ENCODE results near the gene PCDHGC5. TPM values are rescaled to one million over a fixed set of nuclear protein-coding genes. Genes with fewer than 3 reads are reported as not detected.

PCDHGC5 gene
- total RNA-seq, 1 experiment from 2014 or later, result 0.61 TPM

GRCh38 chr5:141524604-141525597, 36.0 kb downstream of the PCDHGC5 start:
- ChIA-PET CTCF (interaction anchor here (0.6 to 15.4 kb wide), 63 partner anchors 9 to 1124 kb away, joined by 3 to 191 read pairs (median 4); partner anchors contain the start of genes PCDHA4, PCDHB10, PCDHB11 and PCDHB14), POLR2A (interaction anchor here (0.5 to 13.3 kb wide), 17 partner anchors 10 to 524 kb away, joined by 3 to 167 read pairs (median 3); partner anchors contain the start of genes DELE1, PCDHB14, PCDHGC3 and TAF7)
- no peaks in the 10 kb centered on the region for H3K9me3 Mint-ChIP-seq (ENCODE audit: unreplicated experiment)
- peak overlapping the region; percentile 60 for H3K27ac Mint-ChIP-seq (ENCODE audit: low read depth, unreplicated experiment)
- BruUV-seq (replicated peaks), result no TSS peak
- peaks cover 80% of the 10 kb centered on the region for H3K36me3 Mint-ChIP-seq (ENCODE audit: insufficient read depth, unreplicated experiment)
- peaks cover 45% of the 10 kb centered on the region for H3K4me1 Mint-ChIP-seq (ENCODE audit: insufficient read depth, unreplicated experiment)
- no peak overlapping the region for H3K4me3 Mint-ChIP-seq (ENCODE audit: unreplicated experiment)
- peak; percentile 100 for TF ChIP-seq CTCF (IDR thresholded peaks at IDR 0.05; ENCODE audit: unreplicated experiment)
- peak; percentile 97 for DNase-seq (ENCODE audit: unreplicated experiment)
- H3K27me3 Mint-ChIP-seq (ENCODE audit: insufficient read depth, unreplicated experiment), result no peaks in the 10 kb centered on the region
- intact Hi-C loops (cut with micrococcal nuclease), result loop anchor here (1.0 to 5.0 kb wide), 9 partner anchors 32 to 483 kb away; partner anchors contain the start of genes PCDHB13, PCDHB14, PCDHGA10 and PCDHGA12

GRCh38 chr5:141525653-141526052, 36.8 kb downstream of the PCDHGC5 start:
- Mint-ChIP-seq H3K4me3 (ENCODE audit: unreplicated experiment) (no peak overlapping the region), H3K9me3 (ENCODE audit: unreplicated experiment) (no peaks in the 10 kb centered on the region), H3K27ac (ENCODE audit: low read depth, unreplicated experiment) (peak overlapping the region; percentile 60), H3K4me1 (ENCODE audit: insufficient read depth, unreplicated experiment) (peaks cover 37% of the 10 kb centered on the region), H3K36me3 (ENCODE audit: insufficient read depth, unreplicated experiment) (peaks cover 74% of the 10 kb centered on the region), H3K27me3 (ENCODE audit: insufficient read depth, unreplicated experiment) (no peaks in the 10 kb centered on the region)
- DNase-seq (ENCODE audit: unreplicated experiment), result no peak
- TF ChIP-seq CTCF (IDR thresholded peaks at IDR 0.05; ENCODE audit: unreplicated experiment), result no peak
- POLR2A ChIA-PET, result interaction anchor here (1.1 to 13.3 kb wide), 4 partner anchors 11 to 302 kb away, joined by 3 to 167 read pairs (median 14); partner anchors contain the start of gene PCDHB14
- intact Hi-C loops (cut with micrococcal nuclease), result loop anchor here (2.0 kb wide), 1 partner anchor 313 kb away; the partner anchor contains the start of gene PCDHB13
- BruUV-seq (replicated peaks), result no TSS peak
- CTCF ChIA-PET, result interaction anchor here (0.6 to 15.4 kb wide), 21 partner anchors 9 to 312 kb away, joined by 3 to 191 read pairs (median 6); partner anchors contain the start of genes PCDHB14, PCDHGA10, PCDHGB5 and PCDHGC3

- BruUV-seq (replicated peaks), result no TSS peak
- POLR2A ChIA-PET, result interaction anchor here (1.3 to 13.3 kb wide), 2 partner anchors 31 to 207 kb away, joined by 3 to 167 read pairs; no protein-coding TSS in a partner anchor
- intact Hi-C loops (cut with micrococcal nuclease), result no loop called here
- Mint-ChIP-seq H3K27me3 (ENCODE audit: insufficient read depth, unreplicated experiment) (no peaks in the 10 kb centered on the region), H3K9me3 (ENCODE audit: unreplicated experiment) (no peaks in the 10 kb centered on the region), H3K4me3 (ENCODE audit: unreplicated experiment) (no peak overlapping the region), H3K27ac (ENCODE audit: low read depth, unreplicated experiment) (no peak overlapping the region), H3K36me3 (ENCODE audit: insufficient read depth, unreplicated experiment) (peaks cover 67% of the 10 kb centered on the region), H3K4me1 (ENCODE audit: insufficient read depth, unreplicated experiment) (peaks cover 19% of the 10 kb centered on the region)
- no peak for TF ChIP-seq CTCF (IDR thresholded peaks at IDR 0.05; ENCODE audit: unreplicated experiment)
- CTCF ChIA-PET, result interaction anchor here (0.6 to 15.4 kb wide), 12 partner anchors 9 to 208 kb away, joined by 3 to 191 read pairs (median 6); partner anchors contain the start of genes PCDHGC3 and TAF7
- DNase-seq (ENCODE audit: unreplicated experiment), result no peak
These were observed 38.5 kb downstream of the PCDHGC5 start for GRCh38 chr5:141527426-141527825.
